HG02870 (cell line): ENCODE data around the gene SOX1.

Experiments used
- ATAC-seq: cut with Tn5 transposase; IDR thresholded peaks from one replicate; pipeline ENCODE4 v1.9.1; 2021; ENCODE audit warnings: mild to moderate bottlenecking, moderate library complexity; ENCODE audit not compliant: unreplicated experiment

Gene SOX1

GRCh38 chr13:112071723-112072533, 5.0 kb downstream of the SOX1 start:
- ATAC-seq: no peak

- no peak for ATAC-seq
These were observed 5.7 kb downstream of the SOX1 start for GRCh38 chr13:112072534-112073244.

- ATAC-seq: no peak
These were observed 6.5 kb downstream of the SOX1 start for GRCh38 chr13:112073245-112074138.

GRCh38 chr13:112074139-112074865, 7.4 kb downstream of the SOX1 start:
- no peak for ATAC-seq

- ATAC-seq: no peak
These were observed 10.8 kb downstream of the SOX1 start for GRCh38 chr13:112077729-112078128.

- ATAC-seq: no peak
These were observed 11.3 kb downstream of the SOX1 start for GRCh38 chr13:112078216-112078615.

- ATAC-seq: no peak
These were observed 12.1 kb downstream of the SOX1 start for GRCh38 chr13:112078879-112079531.

GRCh38 chr13:112079696-112080095, 12.7 kb downstream of the SOX1 start:
- no peak for ATAC-seq

GRCh38 chr13:112083971-112084370, 17.0 kb downstream of the SOX1 start:
- no peak for ATAC-seq

GRCh38 chr13:112092453-112092852, 25.5 kb downstream of the SOX1 start:
- no peak for ATAC-seq

- ATAC-seq: no peak
These were observed 28.4 kb downstream of the SOX1 start for GRCh38 chr13:112095354-112095753.

GRCh38 chr13:112096959-112097358, 30.0 kb downstream of the SOX1 start:
- no peak for ATAC-seq

GRCh38 chr13:112097770-112098169, 30.8 kb downstream of the SOX1 start:
- ATAC-seq: no peak

- ATAC-seq: no peak
These were observed 31.8 kb downstream of the SOX1 start for GRCh38 chr13:112098699-112099098.

- ATAC-seq: no peak
These were observed 34.5 kb downstream of the SOX1 start for GRCh38 chr13:112101360-112101930.

- no peak for ATAC-seq
These were observed 35.3 kb downstream of the SOX1 start for GRCh38 chr13:112102243-112102642.

GRCh38 chr13:112103260-112103838, 36.4 kb downstream of the SOX1 start:
- ATAC-seq: no peak

- no peak for ATAC-seq
These were observed 37.3 kb downstream of the SOX1 start for GRCh38 chr13:112103961-112104880.
